Hematopoietic multipotent progenitor cell treated with erythropoietin and hydrocortisone succinate and interleukin-3 and kit ligand, for 15 days (in vitro differentiated cells): ENCODE data around the gene NR1H2.
"Not testable (repeated sequence)": the region's sequence is repeated elsewhere in the genome, so short reads cannot be mapped to it uniquely, and the experiment has no call there.

Source experiments
- DNase-seq: peaks from one replicate; pipeline ENCODE4 v3.0.0-alpha.2; 2015; ENCODE audit warnings: low spot score

Gene NR1H2

GRCh38 chr19:50376166-50377050 lies at the start of gene NR1H2:
NR1H2 (plus strand) TSS chr19:50376457; CDS start chr19:50377606, 1,149 bp downstream.
- peak; percentile 98 for DNase-seq

- no peak for DNase-seq
Observed at GRCh38 chr19:50327013-50327412, 49.2 kb upstream of the NR1H2 start.

GRCh38 chr19:50327461-50328223 lies 48.6 kb upstream of the NR1H2 start:
- no peak for DNase-seq

GRCh38 chr19:50328224-50328872 lies 47.9 kb upstream of the NR1H2 start:
- DNase-seq: no peak

- DNase-seq: no peak
Observed at GRCh38 chr19:50328873-50329145, 47.4 kb upstream of the NR1H2 start.

- DNase-seq: peak; percentile 80
Observed at GRCh38 chr19:50329146-50329925, 46.9 kb upstream of the NR1H2 start, which contains the start of gene KCNC3. KCNC3 (minus strand) TSS chr19:50329377; CDS start chr19:50329082, 295 bp downstream.

- DNase-seq: not testable (repeated sequence)
Observed at GRCh38 chr19:50329926-50330294, 46.3 kb upstream of the NR1H2 start.

- peak; percentile 16 for DNase-seq
Observed at GRCh38 chr19:50330365-50331078, 45.7 kb upstream of the NR1H2 start.

- DNase-seq: no peak
Observed at GRCh38 chr19:50331221-50331993, 44.9 kb upstream of the NR1H2 start.

GRCh38 chr19:50331994-50332243 lies 44.3 kb upstream of the NR1H2 start:
- DNase-seq: no peak

GRCh38 chr19:50332244-50333038 lies 43.8 kb upstream of the NR1H2 start:
- no peak for DNase-seq

GRCh38 chr19:50333235-50333736 lies 43.0 kb upstream of the NR1H2 start:
- peak; percentile 62 for DNase-seq

- DNase-seq: peak; percentile 70
Observed at GRCh38 chr19:50333737-50334617, 42.3 kb upstream of the NR1H2 start.

GRCh38 chr19:50334741-50335421 lies 41.4 kb upstream of the NR1H2 start:
- DNase-seq: no peak

GRCh38 chr19:50337031-50337430 lies 39.2 kb upstream of the NR1H2 start:
- not testable (repeated sequence) for DNase-seq

GRCh38 chr19:50340331-50340730 lies 35.9 kb upstream of the NR1H2 start:
- DNase-seq: no peak

- no peak for DNase-seq
Observed at GRCh38 chr19:50341091-50341564, 35.1 kb upstream of the NR1H2 start.
